ENCODE results near the gene C15orf39.

C15orf39 gene

DNA sequence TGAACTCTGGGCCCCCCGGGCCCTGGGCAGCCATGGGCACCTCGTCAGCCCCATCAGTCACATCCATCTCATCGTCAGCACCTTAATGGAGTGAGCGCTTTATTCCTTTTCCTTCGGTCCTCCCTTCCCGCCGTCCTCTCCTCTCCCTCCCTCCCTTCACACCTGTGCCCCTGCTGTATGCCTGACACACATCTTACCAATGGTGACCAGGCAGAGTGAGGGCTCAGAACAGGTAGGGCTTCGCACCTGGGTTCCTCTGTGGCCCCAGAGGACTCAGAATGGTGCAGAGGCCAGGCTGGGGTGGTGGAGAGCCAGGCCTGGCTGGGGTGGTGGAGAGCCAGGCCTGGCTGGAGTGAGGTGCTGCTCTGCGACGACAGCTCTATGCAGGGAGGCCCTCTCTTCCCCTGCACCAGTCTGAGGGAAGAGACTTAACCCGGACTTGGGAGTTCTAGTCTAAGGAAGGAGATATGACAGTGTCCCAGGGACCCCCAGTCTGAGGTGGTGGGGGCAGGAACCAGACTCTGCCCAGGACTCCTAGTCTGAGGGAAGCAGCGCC is 11.6 kb downstream of the C15orf39 start:
- Histone ChIP-seq H3K9me3 (ENCODE audit: control insufficient read depth, insufficient read depth, low read depth, low read length) (no peaks in the 10 kb centered on the region), H3K4me3 (ENCODE audit: low read depth, low read length) (no peak overlapping the region), H3K27ac (ENCODE audit: extremely low read depth, low read depth, low read length) (no peak overlapping the region), H3K4me1 (ENCODE audit: control insufficient read depth, insufficient read depth, low read length) (no peaks in the 10 kb centered on the region), H3K36me3 (ENCODE audit: control insufficient read depth in 2 of 2, insufficient read depth in 1 of 2, low read length in 2 of 2) (peaks cover 7 to 51% of the 10 kb centered on the region in 2 experiments)
- ChIA-PET CTCF (interaction anchor here (0.9 kb wide), 1 partner anchor 184 kb away, joined by 3 read pairs; no protein-coding TSS in a partner anchor), POLR2A (interaction anchor here (1.2 to 1.9 kb wide), 2 partner anchors 12 to 154 kb away, joined by 3 to 6 read pairs; partner anchors contain the start of gene C15orf39)
- TF ChIP-seq ZNF394 (tag by site-specific recombination; IDR thresholded peaks at IDR 0.05; ENCODE audit: borderline replicate concordance) (no peak), GLIS2 (tag by site-specific recombination; IDR thresholded peaks at IDR 0.05) (no peak), ZNF701 (tag by site-specific recombination; IDR thresholded peaks at IDR 0.05) (no peak)

DNA sequence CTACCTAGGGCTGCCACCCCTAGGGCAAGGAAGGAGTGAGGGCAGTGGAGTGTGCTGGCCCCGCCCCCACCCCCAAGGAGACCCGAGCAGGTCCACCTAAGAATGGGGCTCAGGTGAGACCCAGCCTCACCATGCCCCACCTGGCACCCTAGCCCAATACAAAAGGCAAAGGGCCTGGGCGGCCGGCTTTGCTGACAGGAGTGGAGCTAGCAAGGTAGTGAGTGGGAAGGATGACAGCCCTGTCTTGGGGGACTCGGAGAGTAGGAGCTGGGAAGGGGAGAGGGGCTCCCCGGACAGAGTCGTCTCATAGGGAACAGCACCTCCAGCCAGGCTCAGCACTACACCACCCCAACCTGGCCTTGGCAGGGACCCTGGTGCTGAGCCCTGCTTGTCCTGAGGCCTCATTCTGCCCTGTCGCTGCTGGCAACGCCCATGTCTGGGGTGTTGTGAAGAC is 12.1 kb downstream of the C15orf39 start:
- H3K9me3 ChIP-seq (ENCODE audit: control insufficient read depth, insufficient read depth, low read depth, low read length): no peaks in the 10 kb centered on the region
- ChIA-PET CTCF (no interaction called here), POLR2A (interaction anchor here (0.7 to 2.1 kb wide), 4 partner anchors 12 to 190 kb away, joined by 3 to 11 read pairs (median 4); partner anchors contain the start of genes C15orf39 and PPCDC)
- H3K36me3 ChIP-seq (ENCODE audit: control insufficient read depth in 2 of 2, insufficient read depth in 1 of 2, low read length in 2 of 2): peaks cover 7 to 46% of the 10 kb centered on the region in 2 experiments
- 0 out of 2 replicates have a peak overlapping the region, but pooled peaks have one; percentile 11 for H3K27ac ChIP-seq (ENCODE audit: extremely low read depth, low read depth, low read length)
- H3K4me3 ChIP-seq (ENCODE audit: low read depth, low read length): no peak overlapping the region
- peak; percentile 45; the same call in 1 of the 2 replicates for TF ChIP-seq GLIS2 (tag by site-specific recombination; IDR thresholded peaks at IDR 0.05)
- no peak for TF ChIP-seq ZNF658 (tag by site-specific recombination; IDR thresholded peaks at IDR 0.05)
- TF ChIP-seq KLF1 (tag by site-specific recombination; IDR thresholded peaks at IDR 0.05): no peak
- no peak for TF ChIP-seq HOXA7 (CRISPR knock-in tag; IDR thresholded peaks at IDR 0.05; ENCODE audit: borderline replicate concordance)
- H3K4me1 ChIP-seq (ENCODE audit: control insufficient read depth, insufficient read depth, low read length): no peaks in the 10 kb centered on the region

DNA sequence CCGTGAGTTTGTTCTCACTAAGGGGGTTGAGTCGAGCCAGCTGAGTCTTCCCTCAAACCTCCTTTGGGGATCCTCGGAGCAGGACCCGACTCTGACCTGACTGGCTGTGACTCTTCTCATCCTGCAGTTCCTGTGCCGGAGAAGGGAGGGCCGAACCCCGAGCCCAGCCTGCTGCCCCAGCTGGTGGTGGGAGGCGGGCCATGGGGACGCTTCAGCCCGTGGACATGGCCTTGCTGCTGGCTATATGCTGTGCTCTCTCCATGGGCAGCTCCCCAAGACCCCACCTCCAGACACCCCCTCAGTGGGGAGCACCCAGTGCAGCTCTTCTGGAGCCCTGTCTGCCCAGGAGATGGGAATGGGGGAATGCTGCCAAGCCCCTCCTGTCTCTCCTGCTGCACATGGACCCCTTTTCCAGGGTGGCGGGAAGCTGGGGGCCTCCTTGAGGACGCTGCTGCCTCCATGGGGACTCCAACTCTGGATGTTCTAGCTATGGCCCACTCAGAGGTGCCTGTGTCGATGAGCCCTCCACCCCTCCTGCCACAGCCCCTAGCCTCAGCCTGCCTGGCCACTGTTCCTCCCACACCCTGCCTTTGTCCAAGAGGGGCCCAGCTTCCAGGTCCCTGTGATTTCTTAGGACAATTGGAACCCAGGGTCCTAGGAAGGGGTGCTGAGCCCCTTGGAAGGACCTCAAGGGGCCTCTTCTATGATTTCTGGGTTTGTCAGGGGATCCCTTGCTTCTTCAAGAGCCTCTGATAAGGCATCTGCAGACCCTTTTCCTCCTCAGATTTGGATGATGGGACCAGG is 12.8 kb downstream of the C15orf39 start:
- Histone ChIP-seq H3K4me1 (ENCODE audit: control insufficient read depth, insufficient read depth, low read length) (no peaks in the 10 kb centered on the region), H3K27ac (ENCODE audit: extremely low read depth, low read depth, low read length) (0 out of 2 replicates have a peak overlapping the region, but pooled peaks have one; percentile 11), H3K36me3 (ENCODE audit: control insufficient read depth in 2 of 2, insufficient read depth in 1 of 2, low read length in 2 of 2) (peaks cover under 1 to 39% of the 10 kb centered on the region in 2 experiments; a peak in 2 of 3 replicates), H3K9me3 (ENCODE audit: control insufficient read depth, insufficient read depth, low read depth, low read length) (no peaks in the 10 kb centered on the region), H3K4me3 (ENCODE audit: low read depth, low read length) (no peak overlapping the region)
- TF ChIP-seq ZIC2 (tag by site-specific recombination; IDR thresholded peaks at IDR 0.05) (peak; percentile 30; the same call in 1 of the 2 replicates), ZNF146 (tag by site-specific recombination; IDR thresholded peaks at IDR 0.05) (no peak), ZBTB17 (tag by site-specific recombination; IDR thresholded peaks at IDR 0.05) (0 out of 2 replicates have a peak, but pooled peaks have one; percentile 18), GLIS2 (tag by site-specific recombination; IDR thresholded peaks at IDR 0.05) (peak; percentile 32; the same call in 1 of the 2 replicates), ZNF621 (tag by site-specific recombination; IDR thresholded peaks at IDR 0.05) (no peak), SP2 (tag by site-specific recombination; IDR thresholded peaks at IDR 0.05) (peak; percentile 31), ZNF792 (tag by site-specific recombination; IDR thresholded peaks at IDR 0.05) (no peak), ZNF600 (tag by site-specific recombination; IDR thresholded peaks at IDR 0.05) (no peak)
- TF ChIP-seq, protein P1, sequence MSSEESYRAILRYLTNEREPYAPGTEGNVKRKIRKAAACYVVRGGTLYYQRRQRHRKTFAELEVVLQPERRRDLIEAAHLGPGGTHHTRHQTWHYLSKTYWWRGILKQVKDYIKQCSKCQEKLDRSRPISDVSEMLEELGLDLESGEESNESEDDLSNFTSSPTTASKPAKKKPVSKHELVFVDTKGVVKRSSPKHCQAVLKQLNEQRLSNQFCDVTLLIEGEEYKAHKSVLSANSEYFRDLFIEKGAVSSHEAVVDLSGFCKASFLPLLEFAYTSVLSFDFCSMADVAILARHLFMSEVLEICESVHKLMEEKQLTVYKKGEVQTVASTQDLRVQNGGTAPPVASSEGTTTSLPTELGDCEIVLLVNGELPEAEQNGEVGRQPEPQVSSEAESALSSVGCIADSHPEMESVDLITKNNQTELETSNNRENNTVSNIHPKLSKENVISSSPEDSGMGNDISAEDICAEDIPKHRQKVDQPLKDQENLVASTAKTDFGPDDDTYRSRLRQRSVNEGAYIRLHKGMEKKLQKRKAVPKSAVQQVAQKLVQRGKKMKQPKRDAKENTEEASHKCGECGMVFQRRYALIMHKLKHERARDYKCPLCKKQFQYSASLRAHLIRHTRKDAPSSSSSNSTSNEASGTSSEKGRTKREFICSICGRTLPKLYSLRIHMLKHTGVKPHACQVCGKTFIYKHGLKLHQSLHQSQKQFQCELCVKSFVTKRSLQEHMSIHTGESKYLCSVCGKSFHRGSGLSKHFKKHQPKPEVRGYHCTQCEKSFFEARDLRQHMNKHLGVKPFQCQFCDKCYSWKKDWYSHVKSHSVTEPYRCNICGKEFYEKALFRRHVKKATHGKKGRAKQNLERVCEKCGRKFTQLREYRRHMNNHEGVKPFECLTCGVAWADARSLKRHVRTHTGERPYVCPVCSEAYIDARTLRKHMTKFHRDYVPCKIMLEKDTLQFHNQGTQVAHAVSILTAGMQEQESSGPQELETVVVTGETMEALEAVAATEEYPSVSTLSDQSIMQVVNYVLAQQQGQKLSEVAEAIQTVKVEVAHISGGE (tag by site-specific recombination; conservative IDR thresholded peaks at IDR 0.05; ENCODE audit: low read depth): no peak
- TF ChIP-seq, protein P2, sequence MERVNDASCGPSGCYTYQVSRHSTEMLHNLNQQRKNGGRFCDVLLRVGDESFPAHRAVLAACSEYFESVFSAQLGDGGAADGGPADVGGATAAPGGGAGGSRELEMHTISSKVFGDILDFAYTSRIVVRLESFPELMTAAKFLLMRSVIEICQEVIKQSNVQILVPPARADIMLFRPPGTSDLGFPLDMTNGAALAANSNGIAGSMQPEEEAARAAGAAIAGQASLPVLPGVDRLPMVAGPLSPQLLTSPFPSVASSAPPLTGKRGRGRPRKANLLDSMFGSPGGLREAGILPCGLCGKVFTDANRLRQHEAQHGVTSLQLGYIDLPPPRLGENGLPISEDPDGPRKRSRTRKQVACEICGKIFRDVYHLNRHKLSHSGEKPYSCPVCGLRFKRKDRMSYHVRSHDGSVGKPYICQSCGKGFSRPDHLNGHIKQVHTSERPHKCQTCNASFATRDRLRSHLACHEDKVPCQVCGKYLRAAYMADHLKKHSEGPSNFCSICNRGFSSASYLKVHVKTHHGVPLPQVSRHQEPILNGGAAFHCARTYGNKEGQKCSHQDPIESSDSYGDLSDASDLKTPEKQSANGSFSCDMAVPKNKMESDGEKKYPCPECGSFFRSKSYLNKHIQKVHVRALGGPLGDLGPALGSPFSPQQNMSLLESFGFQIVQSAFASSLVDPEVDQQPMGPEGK (tag by site-specific recombination; IDR thresholded peaks at IDR 0.05): peak; percentile 36
- ChIA-PET CTCF (interaction anchor here (0.7 to 1.7 kb wide), 3 partner anchors 10 to 171 kb away, joined by 4 to 10 read pairs (median 4); partner anchors contain the start of gene C15orf39), POLR2A (interaction anchor here (0.7 to 2.3 kb wide), 9 partner anchors 10 to 239 kb away, joined by 3 to 12 read pairs (median 6); partner anchors contain the start of genes C15orf39 and PPCDC)

All from HEK293 (cell line).